K562 (cell line): ENCODE results near the gene BMI1. TPM values are rescaled to one million over a fixed set of nuclear protein-coding genes. Genes with fewer than 3 reads are reported as not detected.

Experiments
- ATAC-seq: fragments of 200-7000 bp; cut with Tn5 transposase; 3 replicates; pipeline ENCODE4 v1.9.1; 2020; ENCODE audit warnings: moderate library complexity
- BruUV-seq: library from RNA; stranded (reverse); fragments of 400-500 nt; replicated peaks from 2 replicates; lab custom pipeline; 2021; lab: Mats Ljungman, UMichigan
- CTCF ChIA-PET: fragments of 300-600 bp; formaldehyde crosslinking; extraction: SDS; loops from one replicate; lab custom pipeline; 2021; ENCODE audit warnings: low intra/inter-chr PET ratio; lab: Yijun Ruan, JAX
- POLR2A ChIA-PET: fragments of 300-600, 350-650 bp; sonication (Branson Sonifier 250); formaldehyde crosslinking; extraction: SDS; loops from one replicate; lab custom pipeline; 2021; ENCODE audit warnings: antibody characterized with exemption, inconsistent platforms; lab: Yijun Ruan, JAX
- DNase-seq, 4 experiments: peaks; one replicate each; pipeline versions ENCODE4 v3.0.0 to v3.0.0-alpha.2; 2011 to 2018; ENCODE audit warnings: low spot score in 3 of 4, mixed read lengths in 3 of 4; ENCODE audit errors: extremely low read depth in 1 of 4
- FAIRE-seq: peaks from 2 replicates; lab custom pipeline; 2011; peaks lifted over from hg19 to GRCh38; lab: Jason Lieb, UNC
- H2AFZ ChIP-seq: 2 replicates; pipeline ENCODE4 v1.6.0; 2011; ENCODE audit warnings: low read depth, low read length, control low read depth, inconsistent platforms
- H3K27ac ChIP-seq: fragments of 200-600 bp; 3 replicates; pipeline ENCODE4 v1.8.0; 2011; ENCODE audit warnings: low read depth, mild to moderate bottlenecking, control low read depth, inconsistent platforms, low read length, moderate library complexity, mixed read lengths; ENCODE audit errors: extremely low read depth
- H3K27me3 ChIP-seq, 2 experiments: fragments of 300-600 bp in 1 of 2; 2 replicates in 1 of 2; 3 replicates in 1 of 2; pipeline versions ENCODE4 v1.6.0 to v1.8.0; 2011; ENCODE audit warnings: inconsistent platforms in 2 of 2, low read length in 2 of 2, mild to moderate bottlenecking in 1 of 2, mixed read lengths in 1 of 2, moderate library complexity in 1 of 2; ENCODE audit not compliant: control insufficient read depth in 2 of 2, insufficient read depth in 2 of 2
- H3K36me3 ChIP-seq: fragments of 300-600 bp; 3 replicates; pipeline ENCODE4 v1.8.0; 2011; ENCODE audit warnings: mild to moderate bottlenecking, low read length, inconsistent platforms; ENCODE audit not compliant: control insufficient read depth, insufficient read depth
- H3K4me1 ChIP-seq, 2 experiments: fragments of 200-600 bp in 1 of 2; replicated peaks in 1 of 2; 2 replicates in 1 of 2; 3 replicates in 1 of 2; pipeline versions ENCODE4 v1.5.1 to v1.8.0; 2011; ENCODE audit warnings: inconsistent platforms in 2 of 2, low read length in 2 of 2, mild to moderate bottlenecking in 1 of 2, mixed read lengths in 1 of 2, moderate library complexity in 1 of 2; ENCODE audit not compliant: control insufficient read depth in 2 of 2, insufficient read depth in 2 of 2
- H3K4me2 ChIP-seq: 2 replicates; pipeline ENCODE4 v1.6.1; 2011; ENCODE audit warnings: low read length, control low read depth, inconsistent platforms, mixed read lengths; ENCODE audit not compliant: insufficient read depth
- H3K4me3 ChIP-seq: fragments of 200-600 bp; sonication (generic), shearing (Covaris generic); 2 replicates; pipeline ENCODE4 v1.5.1; 2016; ENCODE audit warnings: control low read depth, inconsistent platforms
- H3K79me2 ChIP-seq: fragments of 200-600 bp; 3 replicates; pipeline ENCODE4 v1.8.0; 2011; ENCODE audit warnings: low read length, inconsistent platforms; ENCODE audit not compliant: control insufficient read depth, insufficient read depth
- H3K9ac ChIP-seq, 2 experiments: 2 replicates each; pipeline versions ENCODE4 v1.6.0 to v1.6.1; 2011; ENCODE audit warnings: low read depth in 2 of 2, low read length in 2 of 2, control low read depth in 1 of 2, inconsistent platforms in 1 of 2, mild to moderate bottlenecking in 1 of 2, mixed read lengths in 1 of 2; ENCODE audit not compliant: insufficient read depth in 1 of 2
- H3K9me1 ChIP-seq: one replicate; pipeline ENCODE4 v1.6.0; 2011; ENCODE audit warnings: inconsistent platforms, mild to moderate bottlenecking, low read length, moderate library complexity; ENCODE audit not compliant: control insufficient read depth, insufficient read depth
- H3K9me3 ChIP-seq: replicated peaks from 2 replicates; pipeline ENCODE4 v1.5.1; 2011; ENCODE audit warnings: low read depth, low read length, inconsistent platforms; ENCODE audit not compliant: control insufficient read depth, insufficient read depth
- H4K20me1 ChIP-seq: replicated peaks from 2 replicates; pipeline ENCODE4 v1.6.1; 2011; ENCODE audit warnings: low read length, inconsistent platforms, mixed read lengths; ENCODE audit not compliant: control insufficient read depth, insufficient read depth
- CSDE1 ChIP-seq, 2 experiments: fragments of 450-650 bp; IDR thresholded peaks; 2 replicates each; pipeline ENCODE4 v1.6.1; 2016; ENCODE audit warnings: mild to moderate bottlenecking in 1 of 2
- ZNF512 ChIP-seq: IDR thresholded peaks from 2 replicates; pipeline ENCODE4 v1.6.1; 2016; ENCODE audit warnings: missing genetic modification characterization, missing compliant biosample characterization
- WGBS: fragments of 100-300 bp; shearing (Covaris generic); methylation state at CpG from one replicate; pipeline ENCODE4 v1.1.6; 2016; ENCODE audit warnings: low coverage, mixed read lengths; ENCODE audit not compliant: insufficient coverage; ENCODE audit errors: missing lambda C conversion rate; 5-methylcytosine and 5-hydroxymethylcytosine counted together
- in situ Hi-C: fragments of 300-500 bp; cut with MboI; formaldehyde crosslinking; loops from 4 replicates; pipeline ENCODE4 v1.15.0; 2018; ENCODE audit warnings: inconsistent platforms, mixed read lengths
- intact Hi-C: fragments of 100-400 bp; cut with micrococcal nuclease; formaldehyde crosslinking; loops from 2 replicates; pipeline ENCODE4 v1.14.2; 2022
- polyA plus RNA-seq, 8 experiments: library from polyadenylated mRNA; depleted of rRNA in 4 of 8; stranded (reverse) in 5 of 8; unstranded in 3 of 8; fragments of >200 nt; fragmentation: Nextera tagmentation in 2 of 8; fragmentation: Illumina TruSeq in 1 of 8; extraction: Ambion mirVana in 2 of 8; extraction: Trizol in 1 of 8; gene quantifications; 2 replicates each; pipeline versions ENCODE4 v1.2.1 to v1.2.3, GENCODE V29; 2011 to 2014; ENCODE audit warnings: inconsistent platforms in 1 of 8, missing spikeins in 1 of 8
- total RNA-seq, 7 experiments: library from RNA; depleted of rRNA in 6 of 7; stranded (reverse); fragments of >200 nt in 6 of 7; fragmentation: Illumina TruSeq in 2 of 7; extraction: Trizol in 2 of 7; gene quantifications; 2 replicates each; pipeline versions ENCODE4 v1.2.1 to v1.2.3, GENCODE V29; 2011 to 2021; ENCODE audit warnings: low replicate concordance in 1 of 7
- TF ChIP-seq, protein P1 (sequence below): fragments of 450-650 bp; formaldehyde crosslinking; IDR thresholded peaks from 2 replicates; pipeline ENCODE4 v1.4.0; 2020; ENCODE audit warnings: mild to moderate bottlenecking, moderate library complexity

The BMI1 gene
- total and polyA plus RNA-seq, 9 of the 15 experiments (the other 6 are each of a cell fraction or from before 2014, with no cell fraction given) = 21.4 to 103 (median 70.8) TPM

- no TSS peak for BruUV-seq
- Histone ChIP-seq H3K27ac (no peak overlapping the region), H4K20me1 (no peaks in the 10 kb centered on the region), H3K4me1 (peaks cover 0 to 6% of the 10 kb centered on the region in 2 experiments; a peak in 4 of 5 replicates), H3K9me3 (no peaks in the 10 kb centered on the region; the same call in 1 of the 2 replicates), H3K79me2 (no peaks in the 10 kb centered on the region), H3K4me3 (no peak overlapping the region), H3K36me3 (no peaks in the 10 kb centered on the region), H3K27me3 (no peaks in the 10 kb centered on the region), H3K4me2 (no peak overlapping the region), H3K9me1 (no peaks in the 10 kb centered on the region), H3K9ac (no peak overlapping the region), H2AFZ (no peak overlapping the region)
- DNase-seq (no peak), ATAC-seq (no peak), FAIRE-seq (no peak)
- intact Hi-C loops = no loop called here
- in situ Hi-C loops = no loop called here
- POLR2A ChIA-PET = no interaction called here
- 91% methylated on average over 8 of the region's 8 CpGs for WGBS
- CTCF ChIA-PET = no interaction called here
- TF ChIP-seq CSDE1 (IDR thresholded peaks at IDR 0.05) = no peak
- peak; percentile 70 for TF ChIP-seq ZNF512 (tag)
- TF ChIP-seq, protein P1, sequence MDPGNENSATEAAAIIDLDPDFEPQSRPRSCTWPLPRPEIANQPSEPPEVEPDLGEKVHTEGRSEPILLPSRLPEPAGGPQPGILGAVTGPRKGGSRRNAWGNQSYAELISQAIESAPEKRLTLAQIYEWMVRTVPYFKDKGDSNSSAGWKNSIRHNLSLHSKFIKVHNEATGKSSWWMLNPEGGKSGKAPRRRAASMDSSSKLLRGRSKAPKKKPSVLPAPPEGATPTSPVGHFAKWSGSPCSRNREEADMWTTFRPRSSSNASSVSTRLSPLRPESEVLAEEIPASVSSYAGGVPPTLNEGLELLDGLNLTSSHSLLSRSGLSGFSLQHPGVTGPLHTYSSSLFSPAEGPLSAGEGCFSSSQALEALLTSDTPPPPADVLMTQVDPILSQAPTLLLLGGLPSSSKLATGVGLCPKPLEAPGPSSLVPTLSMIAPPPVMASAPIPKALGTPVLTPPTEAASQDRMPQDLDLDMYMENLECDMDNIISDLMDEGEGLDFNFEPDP = no peak
Measured at GRCh38 chr10:22346096-22346661, 25.3 kb downstream of the BMI1 start.
